Measurements from ENCODE around the gene DPYSL3.

The DPYSL3 gene

GRCh38 chr5:147434049-147434448 is 75.8 kb downstream of the DPYSL3 start:
- no peak for TF ChIP-seq CTCF (IDR thresholded peaks at IDR 0.05; ENCODE audit: low read length, missing control alignments)
- no peak for DNase-seq (ENCODE audit: low read depth)
- H3K4me3 ChIP-seq (replicated peaks; ENCODE audit: low read depth, low read length): no peak overlapping the region

DNA sequence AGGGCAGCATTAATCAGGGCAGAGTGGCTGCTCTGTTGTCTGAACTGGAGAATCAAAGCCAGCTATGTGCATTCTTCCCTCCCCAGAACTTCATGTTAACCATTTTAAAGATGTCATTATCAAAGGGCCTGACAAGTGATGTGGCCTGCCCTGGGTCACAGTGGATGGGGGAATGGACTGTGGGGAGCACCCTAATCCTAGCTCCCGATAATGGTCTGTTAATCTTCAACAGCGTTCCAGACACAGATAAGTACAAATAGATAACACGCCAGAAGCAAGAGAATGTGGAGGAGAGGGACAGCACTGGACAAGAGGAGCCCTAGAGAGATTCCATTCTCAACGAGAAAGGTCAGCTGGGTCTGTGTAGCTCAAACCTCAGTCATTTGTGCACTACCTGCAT is 77.5 kb downstream of the DPYSL3 start:
- no peak for DNase-seq (ENCODE audit: low read depth)
- no peak for TF ChIP-seq CTCF (IDR thresholded peaks at IDR 0.05; ENCODE audit: low read length, missing control alignments)
- no peak overlapping the region for H3K4me3 ChIP-seq (replicated peaks; ENCODE audit: low read depth, low read length)

DNA sequence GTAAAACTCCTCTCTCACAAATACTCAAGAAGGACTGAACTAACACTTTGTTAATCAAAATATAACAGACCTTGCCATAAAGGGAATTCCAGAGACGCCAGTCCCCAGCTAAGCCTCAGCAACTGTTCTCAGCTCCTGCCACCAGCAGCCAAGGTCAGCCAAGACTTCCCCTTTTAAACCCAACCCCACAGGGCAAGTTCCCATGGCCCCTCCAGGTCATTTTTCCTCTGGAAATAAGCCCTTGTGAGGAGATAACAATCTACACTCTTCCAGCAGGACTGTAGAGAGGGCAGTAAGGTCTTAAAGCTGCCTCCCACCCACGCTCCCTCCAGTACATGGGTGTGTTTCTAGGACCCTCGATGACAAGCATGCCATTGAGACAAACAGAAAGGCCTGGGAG is 78.3 kb downstream of the DPYSL3 start:
- no peak for TF ChIP-seq CTCF (IDR thresholded peaks at IDR 0.05; ENCODE audit: low read length, missing control alignments)
- no peak for DNase-seq (ENCODE audit: low read depth)
- H3K4me3 ChIP-seq (replicated peaks; ENCODE audit: low read depth, low read length): no peak overlapping the region

- no peak overlapping the region for H3K4me3 ChIP-seq (replicated peaks; ENCODE audit: low read depth, low read length)
- DNase-seq (ENCODE audit: low read depth): no peak
- TF ChIP-seq CTCF (IDR thresholded peaks at IDR 0.05; ENCODE audit: low read length, missing control alignments): no peak
Measured at GRCh38 chr5:147430628-147431027, 79.2 kb downstream of the DPYSL3 start.

- no peak overlapping the region for H3K4me3 ChIP-seq (replicated peaks; ENCODE audit: low read depth, low read length)
- TF ChIP-seq CTCF (IDR thresholded peaks at IDR 0.05; ENCODE audit: low read length, missing control alignments): no peak
- peak; percentile 78 for DNase-seq (ENCODE audit: low read depth)
Measured at GRCh38 chr5:147427521-147428401, 82.1 kb downstream of the DPYSL3 start.

DNA sequence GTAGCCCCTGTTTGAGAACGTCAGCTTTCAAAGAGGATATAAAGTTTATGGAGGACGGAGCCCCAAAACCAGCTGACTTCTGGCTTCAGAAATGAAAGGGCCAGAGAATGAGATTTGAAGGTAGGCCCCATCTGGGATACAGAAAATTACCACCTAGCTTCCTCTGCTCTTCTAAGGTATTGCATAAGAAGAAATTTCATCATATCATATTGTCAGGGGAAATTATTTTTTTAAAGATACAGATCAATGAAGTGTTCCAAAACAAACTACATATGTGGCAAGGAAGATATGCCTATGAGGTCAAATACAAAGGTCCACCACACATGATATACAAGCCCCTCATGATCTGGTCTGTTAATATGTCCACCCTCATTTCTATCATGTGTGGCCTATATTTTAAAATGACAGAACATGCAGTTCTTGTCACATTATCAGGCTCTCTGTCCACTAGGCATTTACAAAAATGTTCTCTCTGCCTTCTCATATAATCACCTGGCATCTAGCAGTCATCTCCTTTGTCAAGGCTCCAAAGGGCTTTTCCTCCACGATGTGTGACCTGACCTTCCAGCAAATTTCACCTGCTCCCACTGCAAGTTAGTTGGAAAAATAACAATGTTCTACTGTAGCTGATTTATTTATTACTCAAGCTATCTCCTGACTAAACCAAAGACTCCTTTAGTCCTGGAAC is 83.1 kb downstream of the DPYSL3 start:
- no peak for DNase-seq (ENCODE audit: low read depth)
- TF ChIP-seq CTCF (IDR thresholded peaks at IDR 0.05; ENCODE audit: low read length, missing control alignments): no peak
- H3K4me3 ChIP-seq (replicated peaks; ENCODE audit: low read depth, low read length): no peak overlapping the region

Data from fibroblast of pulmonary artery (primary cell).